ENCODE results near the gene NEDD4L. TPM values are rescaled to one million over a fixed set of nuclear protein-coding genes. Genes with fewer than 3 reads are reported as not detected.

Gene NEDD4L
- total and polyA plus RNA-seq, 12 donors = 17.8 to 110 (median 37.6) TPM

GRCh38 chr18:57998461-57998860 lies 45.6 kb upstream of the NEDD4L start:
- no peak for DNase-seq
- H3K27ac ChIP-seq = no peak overlapping the region
- no peaks in the 10 kb centered on the region for H3K27me3 ChIP-seq
- 88 to 96% (median 91%) methylated on average over 1 of the region's 1 CpG for WGBS, 4 donors
- TF ChIP-seq POLR2A (IDR thresholded peaks at IDR 0.05) (no peak), CTCF (IDR thresholded peaks at IDR 0.05) (no peak)
- no peaks in the 10 kb centered on the region for H3K36me3 ChIP-seq (replicated peaks in 1 of 2)
- H3K4me1 ChIP-seq (replicated peaks in 1 of 2) = no peaks in the 10 kb centered on the region
- intact Hi-C loops (cut with DNase I) = no loop called here
- no peak overlapping the region for H3K4me3 ChIP-seq
- no peaks in the 10 kb centered on the region for H3K9me3 ChIP-seq (replicated peaks in 1 of 3)

DNA sequence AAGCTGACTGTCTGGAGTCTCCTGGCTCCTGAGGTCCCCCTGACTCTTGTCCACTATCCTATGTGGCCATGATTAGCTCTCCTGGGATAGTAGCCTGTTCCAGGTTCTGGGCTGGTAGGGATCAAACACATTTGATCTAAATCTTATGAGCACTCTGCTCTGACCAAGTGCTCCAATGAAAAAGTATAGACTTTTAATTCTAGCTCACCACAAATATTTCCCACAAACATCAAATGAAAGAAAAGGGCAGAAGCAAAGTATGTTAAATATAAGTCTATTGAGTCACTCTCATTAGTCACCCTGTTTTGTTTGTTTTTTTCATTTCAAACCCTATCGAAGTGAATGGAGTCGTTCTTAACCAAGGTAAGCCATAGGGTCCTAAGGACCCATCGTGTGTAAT lies 39.7 kb upstream of the NEDD4L start:
- WGBS, 4 donors = 73 to 85% (median 80%) methylated on average over 3 of the region's 3 CpGs
- H3K27ac ChIP-seq = no peak overlapping the region

GRCh38 chr18:58005011-58005410 lies 39.0 kb upstream of the NEDD4L start:
- no peak overlapping the region for H3K27ac ChIP-seq
- H3K4me3 ChIP-seq = no peak overlapping the region
- no peaks in the 10 kb centered on the region for H3K27me3 ChIP-seq
- 76 to 85% (median 80%) methylated on average over 2 of the region's 2 CpGs for WGBS, 4 donors
- no peaks in the 10 kb centered on the region for H3K9me3 ChIP-seq (replicated peaks in 1 of 3)
- H3K4me1 ChIP-seq (replicated peaks in 1 of 2) = no peaks in the 10 kb centered on the region
- TF ChIP-seq CTCF (IDR thresholded peaks at IDR 0.05) (no peak), POLR2A (IDR thresholded peaks at IDR 0.05) (no peak)
- intact Hi-C loops (cut with DNase I) = no loop called here
- DNase-seq = no peak
- no peaks in the 10 kb centered on the region for H3K36me3 ChIP-seq (replicated peaks in 1 of 2)

More for the DNA sequence above, 39.7 kb upstream of the NEDD4L start:
- DNase-seq = no peak
- Histone ChIP-seq H3K27me3 (no peaks in the 10 kb centered on the region), H3K4me1 (replicated peaks in 1 of 2) (no peaks in the 10 kb centered on the region), H3K9me3 (replicated peaks in 1 of 3) (no peaks in the 10 kb centered on the region), H3K36me3 (replicated peaks in 1 of 2) (no peaks in the 10 kb centered on the region), H3K4me3 (no peak overlapping the region)
- intact Hi-C loops (cut with DNase I) = no loop called here
- TF ChIP-seq CTCF (IDR thresholded peaks at IDR 0.05) = no peak
- no peak for TF ChIP-seq POLR2A (IDR thresholded peaks at IDR 0.05)

- Histone ChIP-seq H3K27me3 (no peaks in the 10 kb centered on the region), H3K9me3 (replicated peaks in 1 of 3) (no peaks in the 10 kb centered on the region), H3K4me3 (no peak overlapping the region), H3K4me1 (replicated peaks in 1 of 2) (no peaks in the 10 kb centered on the region), H3K36me3 (replicated peaks in 1 of 2) (no peaks in the 10 kb centered on the region), H3K27ac (no peak overlapping the region)
- WGBS, 4 donors = 68 to 75% (median 73%) methylated on average over 3 of the region's 3 CpGs
- TF ChIP-seq CTCF (IDR thresholded peaks at IDR 0.05) (no peak), POLR2A (IDR thresholded peaks at IDR 0.05) (no peak)
- intact Hi-C loops (cut with DNase I) = no loop called here
- DNase-seq = no peak
Observed at GRCh38 chr18:58005885-58006523, 38.0 kb upstream of the NEDD4L start.

Measured in adrenal gland (tissue), 12 donors.